GM18861 (cell line): ENCODE measurements around the gene RFX3.
A peak's percentile ranks its signal among the peaks of the same experiment; 100 is the strongest.

ENCODE experiments used
- ATAC-seq: cut with Tn5 transposase; IDR thresholded peaks from one replicate; pipeline ENCODE4 v1.9.1; 2021; ENCODE audit not compliant: unreplicated experiment

The RFX3 gene

GRCh38 chr9:3436629-3437420 is 89.0 kb downstream of the RFX3 start:
- ATAC-seq = no peak

- ATAC-seq = no peak
Measured at GRCh38 chr9:3435732-3436131, 90.1 kb downstream of the RFX3 start.

- ATAC-seq = no peak
Measured at GRCh38 chr9:3434594-3434993, 91.2 kb downstream of the RFX3 start.

GRCh38 chr9:3433754-3434153 is 92.0 kb downstream of the RFX3 start:
- no peak for ATAC-seq

GRCh38 chr9:3433066-3433465 is 92.7 kb downstream of the RFX3 start:
- ATAC-seq = no peak

GRCh38 chr9:3431890-3432289 is 93.9 kb downstream of the RFX3 start:
- no peak for ATAC-seq

GRCh38 chr9:3419893-3420292 is 105.9 kb downstream of the RFX3 start:
- no peak for ATAC-seq

GRCh38 chr9:3415906-3416305 is 109.9 kb downstream of the RFX3 start:
- ATAC-seq = no peak

- no peak for ATAC-seq
Measured at GRCh38 chr9:3413984-3414383, 111.8 kb downstream of the RFX3 start.

GRCh38 chr9:3410461-3410860 is 115.3 kb downstream of the RFX3 start:
- no peak for ATAC-seq

- no peak for ATAC-seq
Measured at GRCh38 chr9:3409453-3409852, 116.3 kb downstream of the RFX3 start.

- ATAC-seq = no peak
Measured at GRCh38 chr9:3403315-3403714, 122.5 kb downstream of the RFX3 start.

GRCh38 chr9:3401221-3401954 is 124.4 kb downstream of the RFX3 start:
- ATAC-seq = no peak

- ATAC-seq = peak; percentile 47
Measured at GRCh38 chr9:3398232-3398648, 127.6 kb downstream of the RFX3 start.

GRCh38 chr9:3397766-3398165 is 128.0 kb downstream of the RFX3 start:
- ATAC-seq = no peak

- no peak for ATAC-seq
Measured at GRCh38 chr9:3391414-3391813, 134.4 kb downstream of the RFX3 start.

- ATAC-seq = no peak
Measured at GRCh38 chr9:3386753-3387152, 139.0 kb downstream of the RFX3 start.

- ATAC-seq = peak; percentile 83
Measured at GRCh38 chr9:3385871-3386270, 139.9 kb downstream of the RFX3 start.

- no peak for ATAC-seq
Measured at GRCh38 chr9:3371842-3372241, 154.0 kb downstream of the RFX3 start.

- ATAC-seq = peak; percentile 54
Measured at GRCh38 chr9:3370715-3371114, 155.1 kb downstream of the RFX3 start.

GRCh38 chr9:3367185-3367584 is 158.6 kb downstream of the RFX3 start:
- ATAC-seq = no peak

- ATAC-seq = no peak
Measured at GRCh38 chr9:3361689-3362392, 164.0 kb downstream of the RFX3 start.
